ENCODE data around the gene LTN1.
"Not testable (repeated sequence)": the region's sequence is repeated elsewhere in the genome, so short reads cannot be mapped to it uniquely, and the experiment has no call there.

LTN1 gene

GRCh38 chr21:28979092-28979491, 13.6 kb downstream of the LTN1 start:
- no peak for DNase-seq

GRCh38 chr21:28975397-28975796, 17.3 kb downstream of the LTN1 start:
- no peak for DNase-seq

- no peak for DNase-seq
These were observed 18.0 kb downstream of the LTN1 start for GRCh38 chr21:28974531-28975227.

GRCh38 chr21:28972398-28972797, 20.3 kb downstream of the LTN1 start:
- no peak for DNase-seq

GRCh38 chr21:28971171-28971570, 21.5 kb downstream of the LTN1 start:
- DNase-seq, result peak; percentile 36

- no peak for DNase-seq
These were observed 28.8 kb downstream of the LTN1 start for GRCh38 chr21:28963831-28964230.

- DNase-seq, result no peak
These were observed 30.2 kb downstream of the LTN1 start for GRCh38 chr21:28962465-28962864.

GRCh38 chr21:28961927-28962326, 30.8 kb downstream of the LTN1 start:
- no peak for DNase-seq

- no peak for DNase-seq
These were observed 32.4 kb downstream of the LTN1 start for GRCh38 chr21:28960245-28960644.

GRCh38 chr21:28959367-28960099, 33.1 kb downstream of the LTN1 start:
- no peak for DNase-seq

GRCh38 chr21:28953247-28953646, 39.4 kb downstream of the LTN1 start:
- no peak for DNase-seq

DNA sequence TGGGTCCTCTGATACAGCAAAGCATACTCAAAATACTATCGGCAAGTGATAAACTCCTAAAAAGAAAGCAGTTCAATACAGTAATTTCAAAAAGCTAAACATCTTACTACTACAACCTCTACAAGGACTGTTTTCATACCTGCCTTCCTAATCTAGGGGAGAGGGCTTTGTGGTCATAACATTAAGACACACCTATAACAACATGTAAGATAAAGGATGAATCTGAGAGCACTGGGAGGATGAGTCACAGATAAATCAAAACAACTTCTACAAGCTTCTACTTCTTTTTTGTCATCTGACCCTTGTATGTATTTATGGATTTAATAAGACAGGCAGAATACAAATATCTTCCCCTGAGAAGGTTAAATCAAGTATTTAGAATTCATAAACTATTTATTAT, 40.0 kb downstream of the LTN1 start:
- no peak for DNase-seq

DNA sequence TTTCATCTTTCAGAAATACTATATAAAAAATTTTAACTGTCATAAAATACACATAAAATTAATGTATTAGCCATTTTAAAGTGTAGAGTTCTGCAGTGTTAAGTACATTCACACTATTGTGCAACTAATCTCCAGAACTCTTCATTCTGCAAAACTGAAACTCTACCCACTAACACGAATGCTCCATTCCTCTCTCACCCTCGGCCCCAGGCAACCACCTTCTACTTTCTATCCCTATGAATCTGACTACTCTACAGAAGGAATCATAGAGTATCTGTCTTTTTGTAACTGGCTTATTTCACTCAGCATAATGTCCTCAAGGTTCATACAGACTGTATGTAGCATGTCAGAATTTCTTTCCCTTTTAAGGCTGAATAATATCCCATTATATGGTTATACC, 43.4 kb downstream of the LTN1 start:
- peak; percentile 18 for DNase-seq

DNA sequence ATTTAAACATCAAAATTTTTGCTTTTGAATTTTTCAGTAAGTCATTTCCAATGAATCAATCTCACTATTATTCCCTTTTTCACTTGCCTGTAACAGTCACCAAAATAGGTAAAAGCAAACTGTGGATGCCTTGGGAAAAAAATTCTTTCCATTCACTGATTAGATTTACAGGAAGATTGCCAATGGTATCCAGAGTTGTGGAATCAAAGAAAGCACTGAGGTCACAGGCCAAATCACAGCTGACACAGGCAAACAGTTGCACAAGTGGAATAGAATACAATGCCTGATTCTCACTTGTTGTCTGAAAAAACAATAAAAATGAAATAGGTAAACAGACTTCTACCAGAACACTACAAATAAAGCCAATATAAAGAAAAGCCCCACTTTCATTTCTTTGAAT, 48.4 kb downstream of the LTN1 start:
- DNase-seq, result no peak

DNA sequence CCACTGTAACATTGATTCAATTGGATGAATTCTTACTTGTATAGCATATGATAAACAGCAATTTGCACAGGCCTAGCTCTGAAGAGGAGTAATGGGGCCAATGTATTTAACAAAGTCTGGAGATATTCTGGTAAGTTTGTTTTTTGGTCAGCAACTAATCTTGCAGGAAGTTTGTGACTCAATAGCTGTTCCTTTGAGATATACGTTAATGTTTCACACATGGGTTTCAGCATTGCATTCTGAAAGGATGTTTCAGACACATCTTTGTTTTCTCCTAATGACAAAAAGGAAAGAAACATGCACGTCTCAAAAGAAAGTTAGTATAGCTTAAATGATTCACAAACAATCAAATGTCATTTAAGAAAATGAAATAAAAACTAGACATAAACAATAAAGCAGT, 49.0 kb downstream of the LTN1 start:
- DNase-seq, result peak; percentile 8

DNA sequence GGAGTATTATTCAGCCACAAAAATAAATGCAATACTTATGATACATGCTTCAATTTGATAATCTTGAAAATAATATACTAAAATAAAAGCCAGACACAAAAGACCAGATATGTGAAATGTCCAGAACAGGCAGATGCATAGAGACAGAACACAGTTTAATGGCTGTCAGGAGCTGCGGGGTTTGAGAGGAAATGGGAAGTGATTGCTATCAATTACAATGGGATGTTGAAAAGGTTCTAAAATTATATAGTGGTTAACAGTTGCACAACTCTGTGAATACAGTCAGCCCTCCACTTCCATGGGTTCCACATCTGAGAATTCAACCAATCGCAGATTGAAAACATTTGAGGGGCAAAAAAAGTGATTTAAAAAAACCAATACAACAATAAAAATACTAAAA, 54.0 kb downstream of the LTN1 start:
- peak; percentile 73 for DNase-seq

DNA sequence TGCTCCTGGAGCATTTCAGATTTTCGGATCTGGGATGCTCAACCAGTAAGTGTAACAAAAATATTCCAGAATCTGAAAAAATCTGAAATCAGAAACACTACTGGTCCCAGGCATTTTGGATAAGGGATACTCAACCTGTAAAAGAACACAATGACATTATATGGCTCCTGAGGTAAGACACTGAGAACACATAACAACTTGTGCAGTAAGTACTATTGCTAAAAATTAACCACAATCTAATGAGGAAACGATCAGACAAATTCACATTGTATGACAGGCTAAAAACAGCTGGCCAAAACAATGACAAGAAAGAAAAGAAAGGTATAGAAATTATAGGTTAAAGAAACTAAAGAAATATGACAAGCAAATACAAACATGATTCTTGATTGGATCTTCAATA, 54.9 kb downstream of the LTN1 start:
- no peak for DNase-seq

DNA sequence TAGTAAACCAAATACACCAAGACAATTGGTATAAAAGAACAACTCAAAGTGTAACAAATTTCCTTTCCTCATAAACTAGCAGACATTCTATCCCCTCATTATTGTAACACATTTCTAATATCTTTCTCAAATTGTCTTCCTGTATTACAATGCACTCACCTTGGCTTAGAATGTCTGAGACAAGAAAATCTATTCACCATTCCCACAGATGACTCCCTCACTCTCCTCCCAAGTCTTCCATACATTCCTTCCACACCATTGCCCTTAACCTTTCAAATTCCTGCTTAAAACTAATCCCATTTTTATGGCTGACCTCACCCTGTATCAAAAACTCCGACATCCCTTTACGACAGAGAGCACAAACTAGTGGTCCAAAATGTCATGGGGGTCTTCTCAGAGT, 56.0 kb downstream of the LTN1 start:
- DNase-seq, result no peak

- no peak for DNase-seq
These were observed 56.6 kb downstream of the LTN1 start for GRCh38 chr21:28936036-28936435.

DNA sequence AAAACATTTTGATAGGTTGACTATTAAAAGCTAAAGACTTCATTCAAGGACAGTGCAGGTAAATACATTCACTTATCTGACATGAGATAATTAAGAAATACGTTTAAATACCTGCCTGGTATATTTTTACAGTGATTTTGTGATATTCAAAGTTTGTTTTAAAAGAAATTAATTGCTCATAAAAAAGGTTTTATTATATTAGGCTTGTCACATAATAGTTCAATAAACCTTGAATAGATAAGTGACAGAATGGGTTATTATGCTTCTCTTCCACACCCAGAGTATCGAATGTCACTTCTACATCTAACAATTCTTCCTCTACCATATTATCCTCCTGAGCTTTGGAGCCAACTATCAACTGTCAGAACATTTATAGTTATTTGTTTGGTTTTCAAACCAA, 60.0 kb downstream of the LTN1 start:
- DNase-seq, result no peak

- DNase-seq, result not testable (repeated sequence)
These were observed 60.8 kb downstream of the LTN1 start for GRCh38 chr21:28931708-28932372.

DNA sequence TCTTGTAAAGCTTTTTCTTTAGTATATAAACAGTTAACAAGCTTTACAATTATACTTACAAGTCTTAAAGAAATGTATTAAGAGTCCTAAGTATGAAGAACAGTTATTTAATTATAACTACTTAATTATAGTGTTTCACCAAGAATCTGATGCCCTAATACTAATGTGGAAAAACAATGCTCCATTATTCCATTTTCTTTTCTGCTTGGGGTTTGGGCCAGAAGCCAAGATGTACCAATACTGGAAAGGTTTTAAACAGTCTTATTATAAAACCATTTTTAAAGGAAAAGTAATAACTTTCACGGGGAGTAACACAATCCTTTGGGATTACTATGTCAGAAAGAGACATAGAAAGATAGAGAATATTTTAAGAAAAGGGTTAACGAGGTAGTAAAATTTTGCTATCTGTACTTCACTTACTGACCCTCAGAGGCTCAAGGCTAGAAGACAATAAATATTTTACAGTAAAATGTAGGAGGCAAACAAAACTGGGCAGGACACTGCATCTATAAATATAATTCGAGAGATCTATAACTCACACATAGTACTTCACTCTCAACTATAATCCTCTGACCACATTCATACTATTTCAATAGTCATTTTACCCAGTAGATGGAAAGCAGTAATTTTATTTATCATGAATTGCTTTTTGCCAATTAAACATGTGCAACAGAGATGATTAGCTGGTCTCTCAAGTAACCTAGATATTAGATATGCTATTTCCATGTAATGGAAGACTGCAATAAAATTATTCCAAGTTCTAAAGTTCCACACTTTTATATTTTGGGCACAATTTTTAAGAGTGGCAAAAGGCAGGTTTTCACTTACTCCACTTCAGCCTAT, 63.9 kb downstream of the LTN1 start:
- no peak for DNase-seq

DNA sequence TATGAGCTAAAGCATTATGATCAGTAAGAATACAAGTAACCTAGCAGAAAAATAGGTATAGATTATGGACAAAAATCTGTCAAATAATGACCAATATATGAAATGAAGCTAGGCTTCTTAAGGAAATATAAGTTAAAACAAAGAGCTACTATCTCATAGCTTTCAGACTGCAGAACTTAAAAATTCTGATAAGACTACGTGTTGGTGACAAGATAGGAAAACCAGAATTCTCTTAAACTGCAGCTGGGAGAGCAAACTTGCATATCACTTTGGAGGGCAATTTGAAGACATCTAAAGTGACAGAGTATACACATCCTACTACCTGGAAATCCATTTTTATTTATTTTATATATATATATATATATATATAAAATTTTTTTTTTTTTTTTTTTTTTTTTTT, 65.5 kb downstream of the LTN1 start:
- DNase-seq, result no peak

All from MV-4-11 (cell line).